Left kidney (tissue), 2 donors: Measurements from ENCODE around the gene EDN2. TPM values are rescaled to one million over a fixed set of nuclear protein-coding genes. Genes with fewer than 3 reads are reported as not detected.

Experiments
- DNase-seq: peaks from one replicate; pipeline ENCODE4 v3.0.0-alpha.2; 2013
- polyA plus RNA-seq: library from polyadenylated mRNA; unstranded; fragments of 120-200 nt; gene quantifications from one replicate; pipeline ENCODE4 v1.2.1, GENCODE V29; 2013; ENCODE audit not compliant: insufficient read length

Gene EDN2
- polyA plus RNA-seq, 1 donor, result 2.1 TPM

DNA sequence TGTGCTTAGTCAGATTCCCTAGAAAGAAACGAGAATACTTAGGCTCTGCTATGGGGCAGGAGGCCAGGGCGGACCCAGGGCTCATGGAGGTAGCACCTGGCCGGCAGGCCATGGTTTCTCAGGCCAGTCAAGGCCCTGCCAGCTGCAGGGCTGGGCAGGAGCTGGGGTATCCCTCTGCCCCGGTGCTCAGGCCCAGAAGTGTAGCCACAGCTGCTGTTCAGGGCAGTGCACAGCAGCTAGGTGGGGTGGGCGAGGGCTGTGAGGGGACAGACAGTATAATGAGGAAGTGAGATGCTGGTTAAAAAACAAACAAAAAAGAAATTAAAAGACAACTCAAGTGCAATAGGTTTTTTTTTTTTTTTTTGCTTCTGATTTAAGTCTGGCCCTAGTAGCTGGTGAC, 34.0 kb upstream of the EDN2 start:
- DNase-seq, result no peak

DNA sequence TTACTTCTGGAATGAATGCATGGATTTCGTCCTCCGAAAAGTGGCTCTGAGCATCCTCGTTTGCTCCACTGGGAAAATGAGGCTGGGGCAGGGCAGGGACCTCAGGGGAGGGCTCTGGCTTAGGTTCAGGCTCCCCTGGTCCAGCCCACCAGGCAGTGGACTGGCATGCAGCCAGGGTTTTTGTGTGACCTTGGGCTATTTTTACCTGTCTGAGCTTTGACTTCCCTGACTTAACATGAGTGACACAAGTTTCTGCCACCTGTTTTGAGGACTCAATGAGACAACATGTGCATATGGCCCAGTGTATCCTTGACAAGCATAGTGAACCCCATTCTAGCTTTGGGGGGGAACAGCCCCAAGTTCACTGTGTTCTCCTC, 32.6 kb upstream of the EDN2 start:
- no peak for DNase-seq

DNA sequence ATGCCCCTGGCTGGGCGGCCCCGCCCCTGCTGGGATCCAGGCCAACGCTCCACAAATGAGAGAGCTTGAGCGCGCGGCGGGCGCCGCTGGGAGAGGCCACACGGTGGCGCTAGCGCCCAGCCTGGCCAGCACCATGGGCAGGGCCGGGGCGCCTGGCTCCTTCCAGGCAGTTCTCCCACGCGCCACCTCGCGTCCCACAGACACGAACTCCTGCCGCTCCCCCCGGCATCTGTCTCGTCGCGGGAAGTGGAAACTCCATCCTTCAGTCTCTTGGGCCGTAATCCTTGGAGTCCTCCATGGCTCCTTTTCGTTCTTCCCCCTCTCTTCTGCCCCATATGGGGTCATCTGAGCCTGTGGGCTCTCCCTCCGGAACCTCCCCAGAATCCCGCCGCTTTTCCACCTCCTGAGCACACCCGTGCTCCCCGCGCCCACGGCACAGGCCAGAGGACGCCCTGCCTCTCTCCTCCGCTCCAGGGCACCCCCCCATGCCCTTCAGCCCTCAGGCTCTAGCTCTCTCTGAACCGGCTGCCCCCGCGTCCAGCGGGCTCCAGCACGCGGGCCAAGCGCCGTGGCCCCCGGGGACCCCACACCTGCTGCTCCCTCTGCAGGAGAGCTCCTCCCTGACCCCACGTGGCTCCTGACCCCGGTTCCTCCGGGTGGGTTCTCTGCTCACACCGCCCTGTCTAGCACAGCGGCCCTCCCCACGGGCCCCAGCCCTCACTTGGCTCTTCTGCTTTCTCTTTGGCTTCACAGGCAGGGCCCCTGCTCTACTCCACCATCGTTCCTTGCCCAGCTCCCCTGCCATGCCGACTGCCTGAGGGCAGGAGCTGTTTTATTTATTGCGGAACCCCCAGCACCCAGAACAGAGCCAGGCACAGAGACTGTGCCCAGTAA, 31.9 kb upstream of the EDN2 start:
- DNase-seq, result peak; percentile 93

DNA sequence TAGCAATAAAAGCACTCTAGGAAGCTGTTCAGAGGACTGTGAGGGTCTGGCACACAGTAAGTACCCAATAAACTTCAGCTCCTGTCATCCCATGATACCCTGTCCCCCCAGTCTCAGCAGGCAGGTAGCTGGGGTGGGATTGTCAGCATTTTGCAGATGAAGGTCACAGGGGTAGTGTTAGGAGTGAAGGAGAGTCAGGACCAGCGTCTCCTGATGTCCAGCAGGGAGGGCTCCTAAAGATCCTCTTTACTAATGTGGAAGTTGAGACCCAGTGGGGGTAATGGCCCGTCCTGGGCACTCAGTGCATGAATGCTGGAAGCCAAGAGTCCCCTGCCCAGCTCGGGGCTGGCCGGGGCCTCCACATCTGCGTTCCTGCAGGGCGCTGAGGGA, 31.3 kb upstream of the EDN2 start:
- DNase-seq, result no peak

DNA sequence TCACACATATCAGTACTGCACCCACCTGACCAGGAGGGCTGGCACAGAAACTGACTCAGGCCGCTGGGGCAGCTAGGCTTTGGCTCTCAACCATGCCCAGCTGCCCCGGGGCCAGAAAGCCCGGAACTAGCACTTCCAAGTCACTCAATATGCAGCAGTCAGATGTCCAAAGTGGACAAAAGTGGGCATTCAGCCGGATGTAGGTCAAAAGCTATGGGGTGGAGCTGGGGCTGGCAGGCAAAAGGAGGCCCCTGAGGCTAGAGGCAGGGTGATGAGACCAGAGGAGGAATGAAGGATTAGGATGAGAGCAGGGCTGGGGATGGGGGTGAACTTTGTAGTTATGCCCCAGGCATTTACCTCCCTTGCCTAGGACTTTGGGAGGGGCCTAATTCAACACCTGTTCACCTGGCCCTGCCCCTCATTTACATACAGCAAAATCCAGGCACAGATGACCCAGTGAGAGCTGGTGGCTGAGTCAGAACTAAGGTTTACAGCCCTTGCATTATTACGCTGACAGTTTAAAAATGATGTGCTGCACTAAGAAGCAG, 30.7 kb upstream of the EDN2 start:
- no peak for DNase-seq

DNA sequence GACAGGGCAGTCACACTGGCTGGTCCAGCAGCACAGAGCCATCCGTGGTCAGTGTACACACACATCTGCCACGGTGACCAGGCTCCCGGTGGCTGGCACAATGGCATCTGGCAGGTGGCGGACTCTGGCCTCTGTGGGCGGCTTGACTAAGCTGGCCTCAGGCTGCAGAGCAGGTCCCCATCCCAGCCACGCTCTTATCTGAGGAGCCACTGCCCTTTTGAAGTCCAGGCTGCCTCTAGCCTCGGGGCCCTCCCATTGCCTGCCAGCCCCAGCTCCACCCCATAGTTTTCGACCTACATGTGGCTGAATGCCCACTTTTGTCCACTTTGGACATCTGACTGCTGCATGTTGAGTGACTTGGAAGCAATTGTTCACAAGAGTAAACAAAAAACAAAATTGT, 29.9 kb upstream of the EDN2 start:
- DNase-seq, result no peak

DNA sequence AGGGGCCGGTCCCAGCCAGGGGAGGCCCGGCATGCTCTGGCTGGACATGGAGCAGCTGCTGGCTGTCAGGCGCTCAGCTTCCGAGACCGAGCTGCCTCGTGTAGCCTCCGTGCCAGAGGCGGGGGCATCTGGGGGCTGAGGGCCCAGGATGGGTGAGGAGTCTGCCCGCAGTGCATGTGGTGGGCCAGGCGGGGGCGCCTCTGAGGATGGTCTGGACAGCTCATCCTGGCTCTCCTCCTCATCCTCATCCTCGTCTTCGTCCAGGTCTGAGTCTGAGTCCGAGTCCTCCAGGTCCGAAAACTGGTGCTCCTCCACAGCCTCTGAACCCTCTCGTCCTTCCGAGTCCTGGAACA, 28.9 kb upstream of the EDN2 start:
- DNase-seq, result no peak

DNA sequence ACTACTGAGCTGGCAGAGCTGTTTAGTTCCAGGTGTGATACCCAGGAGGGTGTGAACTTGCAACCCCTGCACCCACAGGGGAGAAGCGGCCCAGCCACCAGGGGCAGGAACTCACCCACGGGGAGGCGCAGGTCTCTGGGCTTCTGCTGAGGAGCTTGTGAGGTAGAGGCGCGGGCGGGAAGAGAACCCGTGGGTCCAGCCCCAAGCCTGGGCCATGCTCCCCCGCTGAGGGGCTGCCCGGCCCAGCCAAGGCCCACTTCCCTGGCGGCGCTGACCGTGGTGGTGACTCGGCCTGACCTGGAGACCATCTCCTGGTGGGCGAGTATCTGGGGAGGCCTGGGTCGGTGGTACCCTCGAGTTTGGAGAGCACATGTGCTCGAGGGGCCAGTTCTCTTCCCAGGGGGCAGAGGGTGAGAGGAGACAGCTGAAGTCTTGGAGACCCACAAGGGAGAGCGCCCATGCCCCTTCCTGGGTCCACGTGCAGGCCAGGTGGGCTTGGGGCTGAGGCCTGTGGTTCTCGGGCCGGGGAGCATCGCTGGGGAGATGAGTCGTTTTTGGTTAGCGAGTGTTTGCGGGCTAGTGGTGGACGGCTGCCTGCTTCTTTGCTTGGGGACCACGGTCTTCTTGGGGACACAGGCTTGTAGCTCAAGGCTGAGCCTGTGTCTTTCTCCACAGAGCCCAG, 28.4 kb upstream of the EDN2 start:
- no peak for DNase-seq

DNA sequence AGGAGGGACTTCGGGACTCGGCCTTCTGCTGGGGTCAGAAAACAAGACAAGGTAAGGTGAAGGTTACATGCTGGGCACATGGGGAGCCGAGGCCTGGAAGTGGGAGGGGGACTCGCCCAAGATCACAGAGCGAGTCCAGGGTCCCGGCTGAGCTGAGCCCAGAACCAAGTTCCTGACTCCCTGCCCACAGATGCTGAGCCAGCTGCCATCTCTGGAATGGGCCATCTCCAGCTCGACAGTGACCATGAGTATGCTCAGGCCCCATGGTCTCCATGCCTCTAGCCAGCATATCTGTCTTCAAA, 26.7 kb upstream of the EDN2 start:
- no peak for DNase-seq

DNA sequence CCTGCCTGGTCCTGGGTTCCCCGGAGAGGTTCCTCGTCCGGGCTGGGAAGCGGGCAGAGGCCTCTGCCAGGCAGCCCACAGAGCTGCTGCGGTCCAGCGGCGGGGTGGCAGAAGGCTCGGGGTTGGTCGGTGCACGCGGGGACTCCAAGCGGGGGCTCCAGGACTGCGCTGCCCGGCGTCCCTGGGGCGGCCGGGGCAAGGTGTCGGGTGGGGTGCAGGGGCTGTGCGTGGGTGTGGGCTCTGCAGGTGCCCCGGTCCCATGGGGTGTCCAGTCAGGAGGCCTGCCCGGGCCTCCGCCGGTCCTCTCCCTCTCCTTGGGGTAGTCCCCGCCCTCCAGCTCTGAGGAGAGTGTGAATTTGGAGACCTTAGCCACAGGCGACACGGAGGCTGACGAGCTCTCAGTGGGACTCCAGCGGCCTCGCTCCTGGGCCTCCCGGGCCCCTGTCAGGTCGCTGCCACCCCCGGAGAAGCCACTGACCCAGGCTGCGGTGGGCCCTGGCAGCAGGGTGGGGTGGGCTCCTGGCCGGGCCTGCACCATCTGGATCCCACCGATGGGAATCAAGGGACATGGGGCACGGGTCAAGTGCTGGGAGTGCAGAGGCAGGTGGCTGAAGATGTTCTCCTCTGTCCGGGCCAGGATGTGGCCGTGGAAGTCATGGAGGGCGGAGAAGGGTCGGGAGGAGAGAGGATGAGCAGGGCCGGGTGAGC, 26.2 kb upstream of the EDN2 start:
- DNase-seq, result no peak

DNA sequence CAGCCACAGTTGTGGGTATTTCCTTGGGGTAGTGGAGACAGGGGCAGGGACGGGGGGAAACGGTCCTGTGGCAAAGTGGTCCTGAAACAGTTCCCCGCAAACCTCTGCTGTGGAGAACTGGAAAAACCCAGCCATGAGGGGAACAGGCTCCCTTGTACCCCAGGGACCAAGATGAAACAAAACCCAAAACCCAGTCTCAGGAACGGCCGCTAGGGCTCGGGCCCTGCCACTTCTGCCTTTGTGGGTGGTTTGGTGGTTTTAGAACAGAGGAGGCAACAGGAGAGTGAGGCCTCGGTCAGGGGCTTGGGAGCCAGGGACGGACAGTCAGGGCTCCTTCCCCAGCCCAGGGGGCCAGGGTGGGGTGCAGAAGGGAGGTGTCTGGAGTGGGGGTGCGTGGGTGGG, 24.8 kb upstream of the EDN2 start:
- no peak for DNase-seq

DNA sequence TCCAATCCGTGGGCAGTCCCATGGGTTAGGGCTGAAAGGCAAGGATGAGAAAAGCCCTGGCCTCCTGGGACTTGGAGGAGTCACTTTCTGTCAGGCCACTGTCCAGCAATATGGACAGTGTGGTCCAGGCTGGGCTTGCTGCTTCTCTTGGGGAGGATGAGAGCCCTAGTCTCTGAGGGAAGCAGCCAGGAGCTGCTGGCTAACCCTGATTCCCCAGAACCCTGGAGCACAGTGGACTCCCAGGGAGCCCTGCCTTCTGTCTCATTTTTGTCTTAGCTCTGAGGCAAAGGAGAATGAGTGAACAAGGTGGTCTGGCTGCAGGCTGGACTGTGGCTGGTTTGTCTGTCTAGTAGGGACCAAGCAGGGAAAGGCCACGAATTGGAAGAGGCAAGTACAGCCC, 23.8 kb upstream of the EDN2 start:
- DNase-seq, result no peak

DNA sequence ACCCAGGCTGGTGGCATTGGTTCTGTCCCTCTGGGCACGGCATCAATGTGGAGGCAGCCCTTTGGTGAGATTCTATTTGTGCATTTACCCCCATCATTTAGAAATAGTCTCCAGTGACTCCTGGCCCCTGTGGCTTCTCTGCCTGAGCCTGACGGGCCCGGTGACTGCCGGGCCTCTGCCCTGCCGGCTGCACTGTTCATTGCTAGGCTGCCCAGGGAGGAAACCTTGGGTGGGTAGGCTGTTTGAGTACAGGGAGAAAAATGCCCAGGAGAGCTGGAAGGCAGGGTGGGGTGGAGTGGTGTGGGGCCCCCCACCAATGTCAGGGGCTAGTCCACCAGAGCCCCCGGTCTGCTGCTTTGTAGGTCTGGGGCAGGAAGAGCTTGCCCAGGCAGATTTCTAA, 23.4 kb upstream of the EDN2 start:
- DNase-seq, result no peak

DNA sequence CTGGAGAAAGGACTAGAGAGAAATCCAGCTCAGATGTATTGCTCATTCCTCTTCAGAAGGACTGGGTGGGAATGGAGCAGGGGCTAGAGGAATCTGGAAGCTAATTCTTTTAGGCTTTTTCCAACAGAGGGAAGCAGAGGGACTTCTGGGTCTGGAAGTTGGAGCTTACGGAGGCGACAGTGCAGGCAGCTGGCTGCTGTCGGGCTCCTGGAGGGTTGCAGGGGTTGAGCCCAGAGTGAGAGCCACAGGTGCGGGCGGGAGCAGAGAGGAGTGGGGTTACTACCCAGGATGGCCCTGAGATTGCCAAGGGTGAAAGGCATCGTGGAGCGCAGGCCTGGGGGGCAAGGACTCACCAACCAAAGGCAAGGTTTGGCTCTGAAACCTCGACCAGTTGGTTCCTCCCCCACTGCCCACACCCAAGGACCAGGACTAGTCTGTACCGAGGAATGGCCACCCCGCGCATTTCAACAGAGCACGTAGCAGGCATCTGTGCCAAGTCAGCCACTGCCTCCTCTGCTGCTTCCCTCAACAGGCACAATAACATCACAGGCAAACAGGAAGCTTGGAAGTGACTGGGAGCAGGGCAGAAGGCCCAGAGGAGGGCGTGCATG, 22.7 kb upstream of the EDN2 start:
- DNase-seq, result no peak

DNA sequence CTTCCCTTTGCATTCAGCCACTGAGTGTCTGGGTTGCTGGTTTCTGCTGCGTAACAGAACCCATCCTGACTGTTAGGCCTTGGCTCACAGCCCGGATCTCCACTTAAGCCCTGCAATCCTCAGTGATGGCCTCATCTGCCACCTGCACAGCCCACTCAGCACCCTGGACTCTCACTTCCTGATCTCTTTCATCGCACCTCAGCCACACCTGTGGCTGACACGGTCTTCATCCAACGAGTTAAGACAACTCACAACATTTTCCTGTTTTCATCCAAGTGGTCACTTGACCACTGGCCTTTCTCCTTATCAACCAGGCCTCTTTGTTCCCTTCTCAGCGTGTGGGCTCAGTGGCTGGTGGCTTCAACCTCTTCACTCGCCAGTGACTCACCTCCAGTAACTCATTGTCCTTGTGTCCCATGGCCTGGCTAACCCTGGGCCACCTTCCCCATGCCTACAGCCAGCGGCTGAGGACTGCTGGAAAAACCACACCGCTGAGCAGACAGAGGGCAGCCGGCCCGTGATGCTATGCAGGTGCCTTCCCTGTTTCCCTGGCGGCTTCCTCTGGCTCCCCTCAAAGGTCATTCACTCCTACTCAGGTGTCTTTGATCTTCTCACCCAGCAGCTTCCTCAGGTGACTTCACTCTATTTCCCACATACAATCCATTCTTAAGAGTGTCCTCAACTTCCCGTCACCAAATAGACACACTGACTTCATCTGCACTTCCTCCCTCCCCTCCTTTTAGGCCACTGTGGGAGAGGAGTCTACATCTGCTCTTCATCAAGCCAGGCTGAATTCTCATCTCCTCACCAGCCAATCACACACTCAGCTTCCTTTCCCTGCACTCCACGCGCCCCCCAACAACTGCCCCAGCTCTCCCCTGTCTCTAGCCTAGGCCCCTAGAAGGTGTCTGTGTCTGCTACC, 19.9 kb upstream of the EDN2 start:
- no peak for DNase-seq

DNA sequence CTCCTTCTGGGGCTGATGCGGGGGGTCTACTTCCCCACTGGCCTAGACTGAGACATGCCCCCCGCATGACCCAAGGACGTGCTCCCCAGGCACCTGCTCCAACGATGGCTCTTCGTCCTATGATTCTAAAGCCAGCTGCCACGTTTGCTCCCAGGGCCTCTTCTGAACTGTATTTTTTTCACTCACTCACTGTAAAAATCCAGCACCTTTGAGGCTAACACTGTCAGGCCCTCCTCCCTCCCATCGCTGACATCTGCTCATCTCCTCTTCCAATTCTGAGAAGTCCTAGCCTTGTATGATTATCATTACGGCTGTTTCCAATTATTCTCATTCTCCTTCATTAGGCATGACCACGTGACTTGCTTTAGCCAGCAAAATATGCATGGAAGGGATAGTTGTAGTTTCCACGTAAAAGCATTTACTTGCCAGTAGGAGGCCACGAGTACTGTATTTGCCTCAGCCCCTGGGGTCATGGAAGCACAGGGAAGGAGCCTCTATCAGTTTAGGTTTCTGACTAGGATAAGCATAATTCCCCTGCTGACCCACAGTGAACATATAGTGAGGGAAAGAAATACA, 19.1 kb upstream of the EDN2 start:
- no peak for DNase-seq

DNA sequence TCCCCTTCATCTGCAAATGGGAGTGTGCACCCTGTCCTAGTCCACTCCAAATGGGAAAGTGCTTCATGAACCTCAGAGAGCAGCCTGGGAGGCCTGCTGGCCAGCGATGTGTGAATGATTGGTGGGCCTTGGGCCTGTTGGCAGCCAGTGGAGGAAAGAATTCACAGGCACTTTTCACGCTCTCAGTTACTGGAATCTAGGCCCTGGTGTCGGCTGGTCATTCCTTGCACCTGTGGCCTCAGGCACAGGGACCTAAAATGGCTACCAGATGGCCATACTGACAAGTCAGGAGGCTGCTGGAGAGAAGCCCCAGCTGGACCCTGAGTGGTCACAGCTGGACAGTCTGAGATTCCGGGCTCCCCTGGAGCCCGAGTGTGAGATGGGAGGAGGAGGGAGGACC, 18.4 kb upstream of the EDN2 start:
- DNase-seq, result no peak

DNA sequence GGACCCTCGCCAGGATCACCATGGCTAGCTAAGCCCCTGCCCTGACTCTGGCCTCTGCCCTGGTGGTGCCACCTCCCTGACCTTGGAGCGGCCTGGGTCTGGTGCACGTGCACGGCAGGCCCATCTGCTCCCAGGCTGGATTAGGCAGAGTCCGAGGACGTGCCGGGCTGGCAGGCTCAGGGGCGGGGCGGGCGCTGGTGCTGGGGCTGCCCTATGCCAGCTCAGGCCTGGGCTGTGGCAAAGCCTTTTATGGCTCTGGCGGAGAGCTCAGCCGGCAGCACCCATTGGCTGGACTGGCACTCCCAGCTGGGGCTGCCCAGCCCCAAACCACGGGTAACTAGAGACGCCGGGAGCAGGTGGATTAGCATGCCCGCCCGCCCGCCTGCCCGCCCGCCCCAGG, 17.1 kb upstream of the EDN2 start:
- DNase-seq, result no peak

DNA sequence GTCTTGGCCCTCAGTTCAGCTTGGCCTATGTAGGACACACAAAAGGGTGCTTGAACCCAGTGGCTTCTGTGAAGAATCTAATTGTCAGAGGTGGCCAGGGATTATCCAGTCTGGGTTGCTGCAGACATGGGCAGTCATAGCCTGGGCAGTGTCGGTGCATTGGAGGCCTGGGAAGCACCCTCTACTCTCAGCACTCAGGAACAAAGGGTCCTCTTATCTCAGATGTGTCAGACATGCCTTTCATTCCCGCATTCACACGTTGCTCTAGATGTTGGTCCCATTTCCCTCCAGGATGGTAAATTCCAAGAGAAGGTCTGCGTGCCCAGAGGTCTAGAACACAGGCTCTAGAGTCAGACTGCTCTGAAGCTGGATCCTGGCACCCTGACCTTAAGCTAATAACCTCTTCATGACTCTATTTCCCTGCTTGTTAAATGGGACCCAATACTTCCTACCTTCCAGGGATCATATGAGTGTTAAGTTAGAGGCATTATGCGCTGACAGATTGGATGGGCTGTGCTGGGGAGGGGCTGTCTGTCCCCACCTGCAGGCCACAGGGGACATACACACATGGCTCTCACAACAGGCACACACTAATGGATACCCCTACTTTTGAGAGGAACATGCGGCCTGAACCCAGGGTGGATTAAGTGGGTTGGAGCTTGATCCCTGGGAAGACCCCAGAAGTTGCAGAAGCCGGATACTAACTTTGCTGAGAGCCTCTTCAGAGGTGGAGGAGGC, 16.5 kb upstream of the EDN2 start:
- DNase-seq, result no peak

DNA sequence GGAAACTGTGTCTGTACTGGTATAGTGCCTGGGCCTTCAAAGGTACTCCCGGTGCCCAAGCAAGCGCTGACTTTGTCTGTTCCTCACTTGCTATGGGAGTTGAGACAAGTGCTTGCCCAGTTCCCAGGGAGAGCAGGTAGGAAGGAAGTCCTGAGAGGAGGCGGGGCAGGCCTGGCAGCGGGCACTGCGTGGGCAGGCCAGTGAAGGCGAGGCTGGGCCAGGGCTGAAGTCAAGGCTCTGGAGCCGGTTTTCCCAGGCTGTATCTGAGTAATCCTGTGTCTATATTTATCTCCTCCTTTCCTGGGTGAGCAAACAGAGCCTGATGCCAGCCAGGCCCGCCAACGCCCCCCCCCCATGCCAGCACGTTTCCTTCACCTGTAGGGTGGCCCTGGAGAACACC, 15.9 kb upstream of the EDN2 start:
- no peak for DNase-seq

DNA sequence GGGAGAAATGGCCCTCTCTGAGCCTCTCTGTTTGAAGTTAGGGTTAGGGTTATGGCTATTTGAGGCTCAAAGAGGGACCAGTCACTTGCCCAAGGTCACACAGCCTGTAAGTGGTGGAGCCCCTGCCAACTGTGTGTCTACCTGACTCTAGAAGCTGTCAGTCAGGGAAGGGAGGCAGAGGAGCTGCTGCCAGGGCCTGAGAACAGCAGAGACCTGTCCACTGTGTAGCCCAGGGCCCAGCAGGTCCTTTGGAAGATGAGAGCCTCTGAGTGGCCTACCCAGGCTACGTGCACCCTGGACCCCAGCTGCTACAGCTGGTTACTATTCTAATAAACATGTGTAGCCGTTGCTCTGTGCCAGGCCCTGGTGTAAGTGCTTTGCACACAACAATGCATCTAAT, 15.1 kb upstream of the EDN2 start:
- no peak for DNase-seq
